H9 (cell line): ENCODE measurements around the gene SRSF4. TPM values are rescaled to one million over a fixed set of nuclear protein-coding genes. Genes with fewer than 3 reads are reported as not detected.

Experiments used
- DNase-seq: peaks from one replicate; pipeline ENCODE4 v3.0.0-alpha.2; 2017
- H2AFZ ChIP-seq: one replicate; pipeline ENCODE4 v1.6.1; 2013; ENCODE audit warnings: mild to moderate bottlenecking, low read length, control low read depth, moderate library complexity
- H2AK5ac ChIP-seq: 2 replicates; pipeline ENCODE4 v1.6.1; 2013; ENCODE audit warnings: low read length, control low read depth, mixed read lengths; ENCODE audit not compliant: insufficient read length
- H2BK120ac ChIP-seq: one replicate; pipeline ENCODE4 v1.6.1; 2013; ENCODE audit warnings: low read depth, mild to moderate bottlenecking, low read length, control low read depth, inconsistent platforms; ENCODE audit not compliant: poor library complexity, severe bottlenecking
- H2BK12ac ChIP-seq: 2 replicates; pipeline ENCODE4 v1.6.1; 2013; ENCODE audit warnings: low read length, control low read depth, mixed read lengths, low read depth; ENCODE audit not compliant: insufficient read length
- H2BK15ac ChIP-seq: 2 replicates; pipeline ENCODE4 v1.6.1; 2013; ENCODE audit warnings: low read depth, low read length, control low read depth
- H2BK20ac ChIP-seq: one replicate; pipeline ENCODE4 v1.6.1; 2013; ENCODE audit warnings: low read depth, mild to moderate bottlenecking, low read length, control low read depth, inconsistent platforms; ENCODE audit not compliant: poor library complexity, severe bottlenecking
- H2BK5ac ChIP-seq: 2 replicates; pipeline ENCODE4 v1.6.1; 2013; ENCODE audit warnings: low read length, control low read depth, mixed read lengths; ENCODE audit not compliant: insufficient read length
- H3K14ac ChIP-seq: 2 replicates; pipeline ENCODE4 v1.6.1; 2013; ENCODE audit warnings: low read length, control low read depth; ENCODE audit not compliant: insufficient read depth
- H3K18ac ChIP-seq: 2 replicates; pipeline ENCODE4 v1.6.1; 2013; ENCODE audit warnings: low read depth, mild to moderate bottlenecking, mixed read lengths, low read length, control low read depth; ENCODE audit not compliant: insufficient read length
- H3K23ac ChIP-seq: 2 replicates; pipeline ENCODE4 v1.6.1; 2013; ENCODE audit warnings: low read length, control low read depth, mixed read lengths, low read depth; ENCODE audit not compliant: insufficient read length
- H3K23me2 ChIP-seq: 2 replicates; pipeline ENCODE4 v1.6.1; 2013; ENCODE audit warnings: low read depth, mild to moderate bottlenecking, mixed read lengths, low read length, control low read depth; ENCODE audit not compliant: insufficient read length, poor library complexity, severe bottlenecking
- H3K27ac ChIP-seq: 2 replicates; pipeline ENCODE4 v1.5.1; 2013; ENCODE audit warnings: low read length, control low read depth, mixed read lengths, low read depth; ENCODE audit not compliant: insufficient read length
- H3K27me3 ChIP-seq: 2 replicates; pipeline ENCODE4 v1.6.1; 2013; ENCODE audit warnings: low read length, control low read depth, inconsistent platforms; ENCODE audit not compliant: insufficient read depth
- H3K4ac ChIP-seq: 2 replicates; pipeline ENCODE4 v1.6.1; 2013; ENCODE audit warnings: low read depth, mild to moderate bottlenecking, control low read depth, inconsistent platforms, low read length, moderate library complexity
- H3K4me1 ChIP-seq: 2 replicates; pipeline ENCODE4 v1.6.1; 2013; ENCODE audit warnings: low read length, control low read depth, inconsistent platforms; ENCODE audit not compliant: insufficient read depth
- H3K4me2 ChIP-seq: 2 replicates; pipeline ENCODE4 v1.6.1; 2013; ENCODE audit warnings: low read length, control low read depth, mixed read lengths; ENCODE audit not compliant: insufficient read length, insufficient read depth
- H3K56ac ChIP-seq: 2 replicates; pipeline ENCODE4 v1.6.1; 2013; ENCODE audit warnings: low read depth, mild to moderate bottlenecking, mixed read lengths, low read length, control low read depth; ENCODE audit not compliant: insufficient read length
- H3K79me1 ChIP-seq: 2 replicates; pipeline ENCODE4 v1.6.1; 2013; ENCODE audit warnings: low read depth, mild to moderate bottlenecking, moderate library complexity, low read length, control low read depth, inconsistent platforms; ENCODE audit not compliant: insufficient read depth, poor library complexity, severe bottlenecking
- H3K79me2 ChIP-seq: 2 replicates; pipeline ENCODE4 v1.6.1; 2013; ENCODE audit warnings: low read length, control low read depth, inconsistent platforms; ENCODE audit not compliant: insufficient read depth
- H3K9ac ChIP-seq: 2 replicates; pipeline ENCODE4 v1.6.1; 2013; ENCODE audit warnings: low read length, control low read depth, mixed read lengths; ENCODE audit not compliant: insufficient read length; ENCODE audit errors: extremely low read depth
- H3K9me3 ChIP-seq: one replicate; pipeline ENCODE4 v1.6.1; 2013; ENCODE audit warnings: low read depth, low read length, inconsistent platforms; ENCODE audit not compliant: control insufficient read depth
- H3T11ph ChIP-seq: one replicate; pipeline ENCODE4 v1.6.1; 2013; ENCODE audit warnings: mild to moderate bottlenecking, low read length, control low read depth, inconsistent platforms
- H4K20me1 ChIP-seq: one replicate; pipeline ENCODE4 v1.6.1; 2013; ENCODE audit not compliant: control insufficient read depth, insufficient read length, insufficient read depth
- H4K5ac ChIP-seq: 2 replicates; pipeline ENCODE4 v1.6.1; 2013; ENCODE audit warnings: low read depth, mild to moderate bottlenecking, mixed read lengths, low read length, control low read depth; ENCODE audit not compliant: insufficient read length
- H4K8ac ChIP-seq: replicated peaks from 2 replicates; pipeline ENCODE4 v1.6.1; 2013; ENCODE audit warnings: low read length, control low read depth, mixed read lengths, low read depth; ENCODE audit not compliant: insufficient read length
- H4K91ac ChIP-seq: 2 replicates; pipeline ENCODE4 v1.6.1; 2013; ENCODE audit warnings: low read depth, mild to moderate bottlenecking, moderate library complexity, mixed read lengths, low read length, control low read depth; ENCODE audit not compliant: insufficient read length
- H3K27ac Mint-ChIP-seq, 3 experiments: 2 replicates in 2 of 3; 3 replicates in 1 of 3; pipeline ENCODE4 v1.8.0; 2020 to 2021; ENCODE audit warnings: mixed read lengths in 3 of 3, mild to moderate bottlenecking in 1 of 3, moderate library complexity in 1 of 3
- H3K27me3 Mint-ChIP-seq: 2 replicates; pipeline ENCODE4 v1.8.0; 2021; ENCODE audit warnings: low read depth, mild to moderate bottlenecking, moderate library complexity, mixed read lengths
- H3K36me3 Mint-ChIP-seq, 3 experiments: 2 replicates in 2 of 3; 3 replicates in 1 of 3; pipeline ENCODE4 v1.8.0; 2020 to 2021; ENCODE audit warnings: low read depth in 3 of 3, mixed read lengths in 3 of 3; ENCODE audit not compliant: insufficient read depth in 1 of 3
- H3K4me1 Mint-ChIP-seq, 2 experiments: 2 replicates each; pipeline ENCODE4 v1.8.0; 2020; ENCODE audit warnings: mixed read lengths in 2 of 2
- H3K4me3 Mint-ChIP-seq, 2 experiments: 2 replicates in 1 of 2; 3 replicates in 1 of 2; pipeline ENCODE4 v1.8.0; 2020 to 2021; ENCODE audit warnings: mild to moderate bottlenecking in 2 of 2, mixed read lengths in 2 of 2, moderate library complexity in 1 of 2
- H3K9me3 Mint-ChIP-seq, 2 experiments: 2 replicates in 1 of 2; 3 replicates in 1 of 2; pipeline ENCODE4 v1.8.0; 2020; ENCODE audit warnings: mild to moderate bottlenecking in 2 of 2, mixed read lengths in 2 of 2, moderate library complexity in 1 of 2
- CTCF ChIP-seq: fragments of 200-600 bp; sonication (generic); conservative IDR thresholded peaks from 3 replicates; pipeline ENCODE4 v1.8.0; 2021; ENCODE audit warnings: antibody characterized with exemption, mild to moderate bottlenecking
- whole genome bisulfite sequencing: extraction: QIAGEN DNeasy Blood & Tissue Kit; methylation state at CpG from one replicate; pipeline ENCODE4 v1.1.7; 2013; ENCODE audit warnings: missing lambda C conversion rate, low lambda C conversion rate, mixed read lengths; ENCODE audit not compliant: insufficient read length; ENCODE audit errors: extremely low coverage; 5-methylcytosine and 5-hydroxymethylcytosine counted together
- total RNA-seq: library from RNA; stranded (reverse); gene quantifications from 2 replicates; pipeline ENCODE4 v1.2.1, GENCODE V29; 2021

The SRSF4 gene
- total RNA-seq, 1 experiment from 2014 or later = 90.6 TPM

GRCh38 chr1:29195881-29196291 is 14.2 kb upstream of the SRSF4 start:
- no peaks in the 10 kb centered on the region for H3K23me2 ChIP-seq
- no peak overlapping the region for H2BK120ac ChIP-seq
- no peaks in the 10 kb centered on the region for H4K20me1 ChIP-seq
- Mint-ChIP-seq H3K36me3 (peaks cover 18 to 52% (median 45%) of the 10 kb centered on the region in 3 experiments; a peak in 6 of 7 replicates), H3K27me3 (no peaks in the 10 kb centered on the region), H3K4me1 (peaks cover 0 to 4% of the 10 kb centered on the region in 2 experiments; a peak in 1 of 4 replicates), H3K27ac (no peak overlapping the region; a peak in 1 of 7 replicates), H3K4me3 (no peak overlapping the region), H3K9me3 (peaks cover 0 to 3% of the 10 kb centered on the region in 2 experiments; a peak in 3 of 5 replicates)
- no peak overlapping the region for H3T11ph ChIP-seq
- no CpG with 5 or more reads among the region's 8 CpGs for WGBS
- no peak overlapping the region for H3K4ac ChIP-seq
- H3K27me3 ChIP-seq = no peaks in the 10 kb centered on the region
- H3K23ac ChIP-seq = no peak overlapping the region
- no peak overlapping the region for H3K14ac ChIP-seq
- DNase-seq = no peak
- no peak overlapping the region for H2BK5ac ChIP-seq
- no peak overlapping the region for H2AFZ ChIP-seq
- no peak overlapping the region for H4K91ac ChIP-seq
- no peak overlapping the region for H3K56ac ChIP-seq
- no peak overlapping the region for H2BK20ac ChIP-seq
- H3K4me1 ChIP-seq = no peaks in the 10 kb centered on the region
- no peak overlapping the region for H3K18ac ChIP-seq
- H2BK12ac ChIP-seq = no peak overlapping the region
- TF ChIP-seq CTCF = no peak
- H3K79me2 ChIP-seq = no peaks in the 10 kb centered on the region
- H2AK5ac ChIP-seq = no peak overlapping the region
- no peak overlapping the region for H3K4me2 ChIP-seq
- no peaks in the 10 kb centered on the region for H3K9me3 ChIP-seq
- no peak overlapping the region for H4K5ac ChIP-seq
- no peak overlapping the region for H3K27ac ChIP-seq
- no peaks in the 10 kb centered on the region for H3K79me1 ChIP-seq
- no peak overlapping the region for H2BK15ac ChIP-seq
- no peak overlapping the region for H4K8ac ChIP-seq
- H3K9ac ChIP-seq = no peak overlapping the region
